T-helper 2 cell treated with Interferon-gamma antibody and Interleukin-4, amounts not matched to agents 100 ng/mL and 5 ng/mL, for 36 hours (primary cell): Measurements from ENCODE around the gene TSPAN14. TPM values are rescaled to one million over a fixed set of nuclear protein-coding genes. Genes with fewer than 3 reads are reported as not detected.
"Not testable (repeated sequence)": the region's sequence is repeated elsewhere in the genome, so short reads cannot be mapped to it uniquely, and the experiment has no call there.

Experiments used
- intact Hi-C: fragments of 100-400 bp; cut with micrococcal nuclease; formaldehyde crosslinking; loops from one replicate; pipeline ENCODE4 v1.15.1; 2023
- total RNA-seq: library from RNA; stranded (reverse); gene quantifications from 2 replicates; pipeline ENCODE4 v1.2.3, GENCODE V29; 2022

The TSPAN14 gene
- total RNA-seq, 1 donor from 2014 or later, result 118 TPM

- intact Hi-C loops, result loop anchor here (5.0 kb wide), 1 partner anchor 59 kb away; no protein-coding TSS in a partner anchor
Observed at GRCh38 chr10:80537736-80538480, 83.8 kb downstream of the TSPAN14 start, which contains the start of gene SH2D4B. SH2D4B (plus strand) TSS chr10:80537902; CDS start chr10:80538332, 430 bp downstream.

GRCh38 chr10:80538481-80539185, 84.5 kb downstream of the TSPAN14 start:
- intact Hi-C loops, result loop anchor here (5.0 kb wide), 1 partner anchor 59 kb away; no protein-coding TSS in a partner anchor

GRCh38 chr10:80539421-80540031, 85.4 kb downstream of the TSPAN14 start:
- intact Hi-C loops, result loop anchor here (5.0 kb wide), 1 partner anchor 58 kb away; no protein-coding TSS in a partner anchor

GRCh38 chr10:80540136-80540535, 86.0 kb downstream of the TSPAN14 start:
- intact Hi-C loops, result no loop called here

GRCh38 chr10:80540618-80540980, 86.5 kb downstream of the TSPAN14 start:
- intact Hi-C loops, result no loop called here

DNA sequence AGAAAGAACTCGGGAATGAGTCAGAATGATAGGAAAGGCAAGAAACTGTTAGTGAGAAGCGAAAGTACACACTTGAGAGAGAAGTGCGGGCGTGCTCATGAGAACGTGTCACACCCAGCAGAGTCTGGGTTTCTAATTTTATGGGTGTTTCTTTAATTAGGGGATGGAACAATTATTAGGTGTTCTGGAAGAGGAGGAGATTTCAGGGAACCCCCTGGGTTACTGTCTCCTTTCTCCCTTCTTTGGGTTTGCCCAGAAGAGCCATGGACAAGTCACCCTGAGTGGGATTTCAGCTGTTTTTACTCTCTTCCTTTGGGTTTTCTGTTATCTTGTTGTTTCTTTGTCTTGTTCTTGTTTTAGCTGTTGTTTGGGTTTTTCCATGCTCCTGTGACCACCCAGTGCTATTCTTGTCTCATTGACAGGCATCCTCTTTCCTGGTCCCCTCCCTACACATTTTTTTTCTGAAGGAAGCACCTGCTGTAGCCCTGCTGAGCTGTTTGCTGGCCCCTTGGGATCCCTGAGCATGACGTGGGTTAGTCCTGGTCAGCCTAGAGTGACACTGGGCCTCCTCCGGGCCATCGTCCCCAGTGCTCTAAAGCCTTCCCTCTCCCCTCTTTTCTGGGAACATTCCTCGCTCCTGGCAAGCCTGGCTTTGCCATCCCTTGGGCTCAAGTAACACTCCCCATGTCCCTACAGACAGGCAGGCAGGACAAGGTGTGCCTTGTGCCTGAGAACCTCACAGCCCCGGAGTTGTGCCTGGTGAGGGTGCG, 87.1 kb downstream of the TSPAN14 start:
- intact Hi-C loops, result no loop called here

DNA sequence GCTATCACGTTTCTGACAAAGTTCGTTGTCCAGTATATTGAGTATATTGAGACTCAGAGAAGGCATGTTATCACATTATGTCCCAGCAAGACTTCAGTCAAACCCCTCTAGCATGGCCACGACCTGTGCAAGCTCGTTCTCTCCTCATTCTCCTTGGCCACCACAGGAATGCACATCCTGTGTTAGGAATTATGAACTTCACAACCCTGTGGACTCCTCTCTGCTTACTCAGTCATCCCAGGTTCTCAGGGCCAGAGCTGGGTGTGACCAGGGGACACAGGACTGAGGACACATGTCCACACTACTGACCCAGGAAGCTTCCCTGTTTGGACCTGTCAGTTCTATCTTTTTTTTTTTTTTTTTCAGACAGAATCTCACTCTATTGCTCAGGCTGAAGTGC, 87.9 kb downstream of the TSPAN14 start:
- intact Hi-C loops, result no loop called here

DNA sequence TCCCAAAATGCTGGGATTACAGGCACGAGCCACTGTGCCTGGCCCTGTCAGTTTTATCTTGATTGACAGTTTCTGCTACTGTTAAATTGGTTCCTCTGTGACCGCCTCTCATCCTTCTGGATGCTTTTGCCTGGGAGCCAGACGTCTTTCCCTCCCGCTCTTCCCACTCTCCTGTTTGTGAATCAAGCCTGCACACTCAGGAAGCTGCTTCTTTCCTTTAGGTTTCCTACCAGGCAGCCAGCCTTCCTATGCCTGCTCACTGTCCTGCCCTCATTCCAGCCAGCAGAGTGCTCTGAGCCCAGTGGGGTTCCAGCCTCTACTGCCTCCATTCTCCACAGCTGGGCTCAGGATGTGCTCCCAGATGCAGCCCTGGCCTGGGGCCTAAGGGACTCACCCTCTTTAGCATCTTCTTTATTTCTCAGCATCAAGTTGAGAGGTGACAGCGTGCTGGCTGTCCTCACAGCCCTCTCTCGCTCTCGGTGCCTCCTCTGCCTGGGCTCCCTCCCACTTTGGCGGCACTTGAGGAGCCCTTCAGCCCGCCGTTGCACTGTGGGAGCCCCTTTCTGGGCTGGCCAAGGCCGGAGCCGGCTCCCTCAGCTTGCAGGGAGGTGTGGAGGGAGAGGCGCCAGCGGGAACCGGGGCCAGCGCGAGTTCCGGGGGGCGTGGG, 88.7 kb downstream of the TSPAN14 start:
- intact Hi-C loops, result no loop called here

DNA sequence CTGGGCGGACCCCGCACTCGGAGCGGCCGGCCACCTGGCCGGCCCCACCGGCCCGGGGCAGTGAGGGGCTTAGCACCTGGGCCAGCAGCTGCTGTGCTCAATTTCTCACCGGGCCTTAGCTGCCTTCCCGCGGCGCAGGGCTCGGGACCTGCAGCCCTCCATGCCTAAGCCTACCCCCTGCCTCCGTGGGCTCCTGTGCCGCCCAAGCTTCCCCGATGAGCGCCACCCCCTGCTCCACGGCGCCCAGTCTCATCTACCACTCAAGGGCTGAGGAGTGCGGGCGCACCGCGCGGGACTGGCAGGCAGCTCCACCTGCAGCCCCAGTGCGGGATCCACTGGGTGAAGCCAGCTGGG, 89.2 kb downstream of the TSPAN14 start:
- intact Hi-C loops, result not testable (repeated sequence)

DNA sequence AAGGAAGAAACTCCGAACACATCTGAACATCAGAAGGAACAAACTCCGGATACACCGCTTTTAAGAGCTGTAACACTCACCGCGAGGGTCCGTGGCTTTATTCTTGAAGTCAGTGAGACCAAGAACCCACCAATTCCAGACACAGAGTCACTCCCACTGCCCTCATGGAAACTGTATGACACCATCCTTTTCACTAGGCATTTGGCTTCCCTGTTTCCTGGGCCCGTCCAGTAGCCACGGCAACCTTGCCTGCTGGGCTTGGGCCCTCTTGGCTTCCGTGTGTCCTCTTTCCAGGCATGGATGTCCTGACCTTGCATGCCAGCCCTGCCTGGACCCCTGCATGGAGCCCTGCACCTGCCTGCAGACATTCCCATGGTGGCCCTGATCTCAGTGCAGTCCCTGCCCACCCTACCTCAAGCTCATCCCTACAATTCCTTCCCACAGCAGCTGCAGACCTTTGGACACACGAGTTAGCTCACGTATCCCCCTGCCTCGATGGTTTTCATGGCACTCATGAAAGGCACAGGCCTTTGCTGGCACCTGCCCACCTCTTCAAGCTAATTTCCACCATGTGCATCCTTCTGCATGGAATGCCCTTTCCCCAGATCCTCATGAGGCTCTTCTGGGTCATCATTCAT, 90.3 kb downstream of the TSPAN14 start:
- intact Hi-C loops, result no loop called here

DNA sequence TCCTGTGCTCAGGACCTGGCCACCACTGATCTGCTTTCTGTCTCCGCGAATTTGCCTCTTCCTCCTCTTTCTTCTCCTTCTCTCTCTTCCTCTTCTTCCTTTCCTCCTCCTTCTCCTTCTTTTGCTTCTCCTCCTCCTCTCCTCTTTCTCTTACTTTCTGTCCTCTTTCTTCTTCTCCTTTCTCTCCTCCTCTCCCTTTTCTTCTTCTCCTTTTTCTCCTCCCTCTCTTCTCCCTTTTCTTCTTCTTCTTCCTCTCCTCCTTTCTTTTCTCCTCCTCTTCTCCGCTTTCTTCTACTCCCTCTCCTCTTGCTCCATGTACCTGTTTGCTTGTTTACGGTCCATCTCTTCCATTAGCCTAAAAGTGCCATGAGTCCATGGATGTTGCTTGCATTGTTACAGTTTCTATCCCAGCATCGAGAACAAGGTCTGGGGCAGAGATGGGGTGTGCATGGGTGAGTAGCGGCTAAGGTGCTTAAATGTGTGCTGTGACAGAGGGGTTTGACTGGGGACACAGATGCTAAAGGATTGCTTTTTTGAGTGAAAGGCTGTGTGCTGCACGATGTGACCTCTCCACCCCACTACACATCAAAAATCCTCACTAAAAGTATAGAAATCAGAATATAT, 91.3 kb downstream of the TSPAN14 start:
- intact Hi-C loops, result no loop called here

- intact Hi-C loops, result no loop called here
Observed at GRCh38 chr10:80552151-80552646, 98.1 kb downstream of the TSPAN14 start.

GRCh38 chr10:80553436-80553835, 99.3 kb downstream of the TSPAN14 start:
- intact Hi-C loops, result no loop called here

DNA sequence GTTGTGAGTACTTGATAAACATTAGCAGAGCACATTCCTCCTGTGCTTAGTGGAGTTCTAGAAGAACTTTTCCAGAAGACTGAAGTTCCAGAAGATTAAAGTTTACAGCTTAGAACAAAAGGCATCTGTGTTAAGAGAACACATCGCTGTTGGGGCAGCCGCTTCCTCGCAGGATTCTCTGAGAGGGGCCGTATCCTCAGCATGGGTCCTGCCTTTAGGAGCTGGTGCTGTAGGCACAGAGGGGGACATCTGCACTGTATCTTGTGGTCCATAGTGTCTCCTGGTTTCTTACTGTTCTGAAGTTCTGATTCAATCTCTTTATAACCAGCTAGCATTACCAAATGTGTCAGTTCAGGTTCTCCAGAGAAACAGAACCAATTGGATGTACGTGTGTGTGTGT, 99.9 kb downstream of the TSPAN14 start:
- intact Hi-C loops, result no loop called here

DNA sequence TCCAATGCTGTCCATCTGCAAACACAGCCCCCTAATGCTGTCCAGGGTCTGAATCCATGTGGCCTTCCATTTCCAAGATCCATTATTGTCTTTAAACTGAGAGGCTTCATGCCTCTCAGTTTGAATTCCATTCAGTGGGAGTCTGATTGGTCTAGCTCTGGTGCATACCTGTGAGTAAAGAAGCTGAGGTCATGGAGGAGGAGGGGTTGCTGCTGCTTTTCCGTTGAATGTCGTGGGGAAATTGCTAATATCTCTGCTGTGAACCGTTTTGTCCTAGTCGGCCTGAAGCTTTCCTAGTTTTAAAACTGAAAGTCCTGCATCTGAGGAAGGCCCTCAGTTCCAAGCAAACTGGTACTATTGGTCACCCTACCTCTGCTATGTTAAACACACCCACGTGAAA, 101.3 kb downstream of the TSPAN14 start:
- intact Hi-C loops, result no loop called here

DNA sequence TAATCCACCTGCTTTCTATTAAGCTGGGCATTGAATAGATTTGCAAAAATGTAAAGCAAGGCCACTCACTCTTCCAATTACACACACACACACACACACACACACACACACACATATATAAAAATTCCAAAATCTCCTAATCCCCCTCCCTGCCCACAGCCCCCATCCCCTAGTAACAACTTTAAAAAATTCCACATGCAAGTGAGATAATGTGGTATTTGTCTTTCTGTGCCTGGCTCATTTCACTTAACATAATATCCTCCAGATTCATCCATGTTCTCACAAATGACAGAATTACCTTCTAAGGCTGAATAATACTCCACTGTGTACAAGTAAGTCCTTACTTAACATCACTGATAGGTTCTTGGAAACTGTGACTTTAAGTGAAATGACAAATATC, 107.8 kb downstream of the TSPAN14 start:
- intact Hi-C loops, result no loop called here

DNA sequence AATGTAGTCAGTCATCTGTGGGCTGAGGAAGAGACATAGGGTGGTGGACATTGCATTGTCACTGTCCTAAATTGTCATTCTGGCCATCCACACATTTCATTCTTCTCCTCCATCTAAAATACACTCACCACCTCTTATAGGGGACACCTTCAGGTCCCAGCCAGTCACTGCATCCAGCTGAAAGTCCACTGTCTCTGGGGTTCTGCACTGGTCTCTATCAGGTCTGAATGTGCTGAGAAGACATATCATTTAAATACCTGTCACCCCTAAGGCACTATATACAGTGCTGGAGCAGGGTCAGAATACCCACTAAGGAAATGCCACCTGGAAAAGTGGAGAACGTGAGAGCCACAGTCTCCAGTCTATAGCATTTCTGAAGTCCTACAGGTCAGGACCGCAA, 113.2 kb downstream of the TSPAN14 start:
- intact Hi-C loops, result no loop called here

DNA sequence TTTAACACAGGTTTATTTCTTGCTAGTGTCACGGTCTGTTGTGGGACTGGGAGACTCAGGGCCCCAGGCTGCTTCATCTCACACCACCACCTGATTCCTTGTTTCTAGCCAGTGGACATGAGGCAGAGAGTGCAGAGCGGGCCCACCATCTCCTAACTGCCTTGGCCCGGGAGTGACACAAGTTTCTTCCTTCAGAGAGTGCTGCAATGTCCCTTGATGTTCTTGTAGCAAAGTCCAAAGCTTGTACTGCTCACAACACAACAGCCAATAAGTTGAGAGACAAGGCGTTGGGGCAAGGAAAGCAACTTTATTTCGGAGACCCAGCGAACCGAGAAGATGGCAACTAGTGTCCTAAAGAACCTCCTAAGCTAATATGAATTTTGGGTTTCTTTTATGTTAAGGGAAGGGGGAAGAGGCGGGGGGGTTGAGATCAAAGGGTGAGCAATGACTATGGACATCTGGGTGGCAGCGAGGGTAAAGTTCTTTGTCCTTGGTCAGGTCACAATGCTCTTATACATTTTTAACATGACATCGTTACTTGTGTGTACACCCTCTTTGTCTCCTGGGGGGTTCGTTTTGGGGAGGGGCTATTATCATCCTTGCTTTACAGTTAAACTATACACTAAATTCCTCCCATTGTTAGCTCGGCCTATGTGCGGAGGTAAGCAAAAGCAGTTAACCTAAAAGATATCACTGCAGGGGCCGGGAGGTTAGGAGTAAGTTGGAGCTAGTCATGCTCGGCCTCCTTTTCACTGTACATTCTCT, 115.2 kb downstream of the TSPAN14 start:
- intact Hi-C loops, result no loop called here

- intact Hi-C loops, result no loop called here
Observed at GRCh38 chr10:80571352-80571751, 117.2 kb downstream of the TSPAN14 start.
